Measurements from ENCODE around the gene TTC13. TPM values are rescaled to one million over a fixed set of nuclear protein-coding genes. Genes with fewer than 3 reads are reported as not detected.

The TTC13 gene
- total and polyA plus RNA-seq, 2 of the 13 experiments (the other 11 are each of a cell fraction or from before 2014, with no cell fraction given): 5.8 to 15.9 TPM

DNA sequence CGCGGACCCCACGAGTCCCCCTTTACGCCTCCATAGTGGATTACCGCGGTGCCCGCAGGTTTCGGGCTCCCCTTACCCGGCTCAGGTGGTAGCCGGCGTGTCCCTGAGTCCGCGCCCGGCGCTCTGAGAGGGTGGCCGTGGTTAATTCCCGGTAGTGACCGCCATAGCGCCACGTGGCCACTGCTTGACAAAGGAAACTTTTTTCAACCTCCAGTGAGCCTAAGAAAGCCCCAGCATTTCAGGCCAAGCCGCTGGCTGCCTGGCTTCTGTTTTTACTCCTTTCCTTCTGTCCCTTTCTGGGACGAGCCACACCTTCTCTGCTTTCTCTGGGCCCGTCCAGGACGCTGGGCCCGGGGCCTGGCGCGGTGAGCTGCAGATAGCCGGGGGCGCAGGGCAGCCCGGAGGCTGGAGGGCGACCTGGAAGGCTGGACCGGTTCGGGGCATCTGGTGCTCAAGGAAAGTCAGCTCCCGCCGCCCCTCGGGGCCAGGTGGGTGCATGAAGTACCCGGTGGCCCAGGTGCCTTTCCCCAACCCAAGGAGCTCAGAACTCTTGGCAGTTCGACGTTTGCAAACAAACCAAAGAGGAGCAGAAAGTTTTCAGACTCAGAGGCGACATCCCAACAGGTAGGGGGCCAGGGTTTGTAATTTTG is 109.8 kb downstream of the TTC13 start (continued):
- TF ChIP-seq, protein P1, sequence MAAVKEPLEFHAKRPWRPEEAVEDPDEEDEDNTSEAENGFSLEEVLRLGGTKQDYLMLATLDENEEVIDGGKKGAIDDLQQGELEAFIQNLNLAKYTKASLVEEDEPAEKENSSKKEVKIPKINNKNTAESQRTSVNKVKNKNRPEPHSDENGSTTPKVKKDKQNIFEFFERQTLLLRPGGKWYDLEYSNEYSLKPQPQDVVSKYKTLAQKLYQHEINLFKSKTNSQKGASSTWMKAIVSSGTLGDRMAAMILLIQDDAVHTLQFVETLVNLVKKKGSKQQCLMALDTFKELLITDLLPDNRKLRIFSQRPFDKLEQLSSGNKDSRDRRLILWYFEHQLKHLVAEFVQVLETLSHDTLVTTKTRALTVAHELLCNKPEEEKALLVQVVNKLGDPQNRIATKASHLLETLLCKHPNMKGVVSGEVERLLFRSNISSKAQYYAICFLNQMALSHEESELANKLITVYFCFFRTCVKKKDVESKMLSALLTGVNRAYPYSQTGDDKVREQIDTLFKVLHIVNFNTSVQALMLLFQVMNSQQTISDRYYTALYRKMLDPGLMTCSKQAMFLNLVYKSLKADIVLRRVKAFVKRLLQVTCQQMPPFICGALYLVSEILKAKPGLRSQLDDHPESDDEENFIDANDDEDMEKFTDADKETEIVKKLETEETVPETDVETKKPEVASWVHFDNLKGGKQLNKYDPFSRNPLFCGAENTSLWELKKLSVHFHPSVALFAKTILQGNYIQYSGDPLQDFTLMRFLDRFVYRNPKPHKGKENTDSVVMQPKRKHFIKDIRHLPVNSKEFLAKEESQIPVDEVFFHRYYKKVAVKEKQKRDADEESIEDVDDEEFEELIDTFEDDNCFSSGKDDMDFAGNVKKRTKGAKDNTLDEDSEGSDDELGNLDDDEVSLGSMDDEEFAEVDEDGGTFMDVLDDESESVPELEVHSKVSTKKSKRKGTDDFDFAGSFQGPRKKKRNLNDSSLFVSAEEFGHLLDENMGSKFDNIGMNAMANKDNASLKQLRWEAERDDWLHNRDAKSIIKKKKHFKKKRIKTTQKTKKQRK (IDR thresholded peaks at IDR 0.05; ENCODE audit: low read length): no peak
- TF ChIP-seq, protein P2, sequence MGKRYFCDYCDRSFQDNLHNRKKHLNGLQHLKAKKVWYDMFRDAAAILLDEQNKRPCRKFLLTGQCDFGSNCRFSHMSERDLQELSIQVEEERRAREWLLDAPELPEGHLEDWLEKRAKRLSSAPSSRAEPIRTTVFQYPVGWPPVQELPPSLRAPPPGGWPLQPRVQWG (CRISPR knock-in tag; IDR thresholded peaks at IDR 0.05; ENCODE audit: borderline replicate concordance, low read depth): no peak
- TF ChIP-seq ZNF572 (CRISPR knock-in tag; IDR thresholded peaks at IDR 0.05): peak; percentile 94; the same call in 1 of the 2 replicates
- TF ChIP-seq, protein P3, sequence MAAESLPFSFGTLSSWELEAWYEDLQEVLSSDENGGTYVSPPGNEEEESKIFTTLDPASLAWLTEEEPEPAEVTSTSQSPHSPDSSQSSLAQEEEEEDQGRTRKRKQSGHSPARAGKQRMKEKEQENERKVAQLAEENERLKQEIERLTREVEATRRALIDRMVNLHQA (CRISPR knock-in tag; IDR thresholded peaks at IDR 0.05): no peak
- no peak for TF ChIP-seq NR1H2 (CRISPR knock-in tag; IDR thresholded peaks at IDR 0.05; ENCODE audit: borderline replicate concordance, low read depth)
- TF ChIP-seq IKZF4 (CRISPR knock-in tag; IDR thresholded peaks at IDR 0.05; ENCODE audit: borderline replicate concordance, low read depth, not compliant biosample characterization): no peak
- TF ChIP-seq HDAC6 (IDR thresholded peaks at IDR 0.05; ENCODE audit: low read depth, low read length): no peak
- TF ChIP-seq HNRNPLL (IDR thresholded peaks at IDR 0.05; ENCODE audit: low read depth, low read length, poor library complexity, severe bottlenecking): no peak
- no peak for TF ChIP-seq ZNF382 (CRISPR knock-in tag; IDR thresholded peaks at IDR 0.05; ENCODE audit: borderline replicate concordance)
- no peak for TF ChIP-seq ZNF781 (CRISPR knock-in tag; IDR thresholded peaks at IDR 0.05; ENCODE audit: borderline replicate concordance, not compliant biosample characterization)
- TF ChIP-seq XRCC5 (optimal IDR thresholded peaks at IDR 0.05; ENCODE audit: low read length): no peak
- no peak for TF ChIP-seq STAT5B (CRISPR knock-in tag; IDR thresholded peaks at IDR 0.05)
- 0 out of 2 replicates have a peak, but pooled peaks have one; percentile 28 for TF ChIP-seq ZNF749 (CRISPR knock-in tag; IDR thresholded peaks at IDR 0.05; ENCODE audit: borderline replicate concordance)
- peak; percentile 56 for TF ChIP-seq RBM22 (optimal IDR thresholded peaks at IDR 0.05; ENCODE audit: low read length)
- TF ChIP-seq, protein P4, sequence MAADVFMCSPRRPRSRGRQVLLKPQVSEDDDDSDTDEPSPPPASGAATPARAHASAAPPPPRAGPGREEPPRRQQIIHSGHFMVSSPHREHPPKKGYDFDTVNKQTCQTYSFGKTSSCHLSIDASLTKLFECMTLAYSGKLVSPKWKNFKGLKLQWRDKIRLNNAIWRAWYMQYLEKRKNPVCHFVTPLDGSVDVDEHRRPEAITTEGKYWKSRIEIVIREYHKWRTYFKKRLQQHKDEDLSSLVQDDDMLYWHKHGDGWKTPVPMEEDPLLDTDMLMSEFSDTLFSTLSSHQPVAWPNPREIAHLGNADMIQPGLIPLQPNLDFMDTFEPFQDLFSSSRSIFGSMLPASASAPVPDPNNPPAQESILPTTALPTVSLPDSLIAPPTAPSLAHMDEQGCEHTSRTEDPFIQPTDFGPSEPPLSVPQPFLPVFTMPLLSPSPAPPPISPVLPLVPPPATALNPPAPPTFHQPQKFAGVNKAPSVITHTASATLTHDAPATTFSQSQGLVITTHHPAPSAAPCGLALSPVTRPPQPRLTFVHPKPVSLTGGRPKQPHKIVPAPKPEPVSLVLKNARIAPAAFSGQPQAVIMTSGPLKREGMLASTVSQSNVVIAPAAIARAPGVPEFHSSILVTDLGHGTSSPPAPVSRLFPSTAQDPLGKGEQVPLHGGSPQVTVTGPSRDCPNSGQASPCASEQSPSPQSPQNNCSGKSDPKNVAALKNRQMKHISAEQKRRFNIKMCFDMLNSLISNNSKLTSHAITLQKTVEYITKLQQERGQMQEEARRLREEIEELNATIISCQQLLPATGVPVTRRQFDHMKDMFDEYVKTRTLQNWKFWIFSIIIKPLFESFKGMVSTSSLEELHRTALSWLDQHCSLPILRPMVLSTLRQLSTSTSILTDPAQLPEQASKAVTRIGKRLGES (CRISPR knock-in tag; IDR thresholded peaks at IDR 0.05; ENCODE audit: borderline replicate concordance): no peak
- TF ChIP-seq CEBPB (IDR thresholded peaks at IDR 0.05; ENCODE audit: borderline replicate concordance, low read depth, low read length): no peak
- TF ChIP-seq ZNF180 (CRISPR knock-in tag; IDR thresholded peaks at IDR 0.05; ENCODE audit: borderline replicate concordance, low read depth): no peak
- TF ChIP-seq, protein P5, sequence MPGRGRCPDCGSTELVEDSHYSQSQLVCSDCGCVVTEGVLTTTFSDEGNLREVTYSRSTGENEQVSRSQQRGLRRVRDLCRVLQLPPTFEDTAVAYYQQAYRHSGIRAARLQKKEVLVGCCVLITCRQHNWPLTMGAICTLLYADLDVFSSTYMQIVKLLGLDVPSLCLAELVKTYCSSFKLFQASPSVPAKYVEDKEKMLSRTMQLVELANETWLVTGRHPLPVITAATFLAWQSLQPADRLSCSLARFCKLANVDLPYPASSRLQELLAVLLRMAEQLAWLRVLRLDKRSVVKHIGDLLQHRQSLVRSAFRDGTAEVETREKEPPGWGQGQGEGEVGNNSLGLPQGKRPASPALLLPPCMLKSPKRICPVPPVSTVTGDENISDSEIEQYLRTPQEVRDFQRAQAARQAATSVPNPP (CRISPR knock-in tag; IDR thresholded peaks at IDR 0.05): no peak
- 0 out of 2 replicates have a peak, but pooled peaks have one; percentile 40 for TF ChIP-seq ZSCAN20 (CRISPR knock-in tag; IDR thresholded peaks at IDR 0.05; ENCODE audit: borderline replicate concordance)
